Activated T-cell treated with anti-CD3 and anti-CD28 coated beads for 4 hours (primary cell): ENCODE data around the gene MAN2A2.
"Not testable (repeated sequence)": the region's sequence is repeated elsewhere in the genome, so short reads cannot be mapped to it uniquely, and the experiment has no call there.

Experiments used
- DNase-seq: peaks from one replicate; pipeline ENCODE4 v3.0.0-alpha.2; 2020

The MAN2A2 gene

DNA sequence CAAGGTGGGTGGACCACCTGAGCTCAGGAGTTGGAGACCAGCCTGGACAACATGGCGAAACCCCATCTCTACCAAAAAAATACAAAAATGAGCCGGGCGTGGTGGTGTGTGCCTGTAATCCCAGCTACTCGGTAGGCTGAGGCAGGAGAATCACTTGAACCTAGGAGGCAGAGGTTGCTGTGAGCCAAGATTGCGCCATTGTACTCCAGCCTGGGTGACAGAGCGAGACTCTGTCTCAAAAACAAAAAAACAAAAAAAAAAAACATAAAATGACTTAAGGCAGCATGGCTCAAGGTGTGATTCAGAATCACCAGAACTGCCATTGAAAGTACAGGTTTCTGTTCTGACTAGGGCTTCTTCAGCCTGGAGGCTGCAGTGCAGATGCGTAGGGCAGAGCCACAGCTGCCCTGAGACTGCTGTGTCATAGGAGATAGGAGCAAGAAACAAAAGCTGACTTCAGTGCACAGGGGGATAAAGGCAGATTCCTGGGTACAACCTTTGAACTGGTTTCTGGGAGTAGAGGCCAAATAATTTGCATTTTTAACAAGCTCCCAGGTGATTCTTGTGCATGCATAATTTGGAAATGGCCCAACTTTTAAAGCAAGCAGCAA is 19.7 kb downstream of the MAN2A2 start:
- DNase-seq: not testable (repeated sequence)

DNA sequence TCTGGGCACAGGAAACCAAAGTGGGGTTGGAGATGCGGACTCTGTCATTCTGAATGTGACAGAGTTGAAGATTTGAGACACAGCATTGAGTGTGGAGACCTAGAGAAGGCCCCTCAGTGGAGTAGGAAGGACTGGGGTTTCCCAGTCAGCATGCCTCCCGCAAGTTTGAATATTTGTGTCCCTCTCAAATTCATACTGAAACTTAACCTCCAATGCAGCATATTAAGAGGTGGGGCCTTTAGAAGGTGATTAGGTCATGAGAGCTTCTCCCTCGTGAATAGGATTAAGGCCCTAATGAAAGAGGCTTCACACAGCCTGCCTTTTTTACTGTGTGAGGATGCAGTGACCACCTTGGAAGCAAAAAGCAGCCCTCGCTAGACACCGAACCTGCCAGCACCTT is 21.3 kb downstream of the MAN2A2 start:
- DNase-seq: no peak

GRCh38 chr15:90926766-90927165 is 23.7 kb downstream of the MAN2A2 start:
- not testable (repeated sequence) for DNase-seq

- DNase-seq: not testable (repeated sequence)
Observed at GRCh38 chr15:90928106-90928505, 25.0 kb downstream of the MAN2A2 start.

GRCh38 chr15:90929246-90930019 is 26.3 kb downstream of the MAN2A2 start:
- DNase-seq: no peak

- DNase-seq: no peak
Observed at GRCh38 chr15:90930861-90931574, 27.9 kb downstream of the MAN2A2 start.

- DNase-seq: no peak
Observed at GRCh38 chr15:90931575-90931827, 28.4 kb downstream of the MAN2A2 start.

GRCh38 chr15:90931828-90932659 is 28.9 kb downstream of the MAN2A2 start, which contains the start of gene HDDC3:
TSS of gene HDDC3 (minus strand) at chr15:90932549. CDS start at chr15:90932540, 9 bp downstream.
- peak; percentile 89 for DNase-seq

GRCh38 chr15:90932660-90932991 is 29.5 kb downstream of the MAN2A2 start:
- DNase-seq: no peak

GRCh38 chr15:90933301-90933700 is 30.2 kb downstream of the MAN2A2 start:
- no peak for DNase-seq

DNA sequence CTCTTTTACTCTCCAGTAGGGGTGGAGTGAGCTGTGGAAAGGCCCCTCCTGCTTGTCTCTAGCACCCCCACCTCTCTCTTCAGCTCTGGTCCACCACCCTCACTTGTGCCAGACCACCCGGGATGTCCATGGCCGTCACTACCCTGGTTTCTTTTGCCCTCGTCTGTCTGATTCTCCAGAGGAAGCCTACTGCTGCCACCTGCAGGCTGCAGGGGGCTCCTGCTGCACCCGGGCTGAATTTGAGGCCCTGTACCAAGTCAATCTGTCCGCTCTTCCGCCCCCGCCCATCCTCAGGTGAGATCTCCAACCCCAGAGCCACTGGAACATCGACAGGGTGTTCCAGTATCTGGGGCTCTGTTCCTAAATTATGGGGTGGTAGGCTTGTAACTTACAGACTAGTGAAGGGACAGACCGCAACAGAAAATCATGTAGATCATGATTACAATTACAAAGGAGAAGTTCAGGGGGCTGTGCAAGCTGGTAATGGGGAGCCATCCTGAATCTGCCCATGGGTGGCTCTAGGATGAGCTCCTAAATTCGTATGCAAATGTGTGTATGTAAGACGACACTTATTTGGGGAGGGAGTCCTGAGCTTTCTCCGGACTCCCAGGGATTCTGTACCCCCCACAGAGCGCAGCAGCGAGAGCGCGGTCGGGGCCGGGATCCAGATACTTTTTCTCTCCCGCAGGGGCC is 31.3 kb downstream of the MAN2A2 start:
- peak; percentile 71 for DNase-seq

DNA sequence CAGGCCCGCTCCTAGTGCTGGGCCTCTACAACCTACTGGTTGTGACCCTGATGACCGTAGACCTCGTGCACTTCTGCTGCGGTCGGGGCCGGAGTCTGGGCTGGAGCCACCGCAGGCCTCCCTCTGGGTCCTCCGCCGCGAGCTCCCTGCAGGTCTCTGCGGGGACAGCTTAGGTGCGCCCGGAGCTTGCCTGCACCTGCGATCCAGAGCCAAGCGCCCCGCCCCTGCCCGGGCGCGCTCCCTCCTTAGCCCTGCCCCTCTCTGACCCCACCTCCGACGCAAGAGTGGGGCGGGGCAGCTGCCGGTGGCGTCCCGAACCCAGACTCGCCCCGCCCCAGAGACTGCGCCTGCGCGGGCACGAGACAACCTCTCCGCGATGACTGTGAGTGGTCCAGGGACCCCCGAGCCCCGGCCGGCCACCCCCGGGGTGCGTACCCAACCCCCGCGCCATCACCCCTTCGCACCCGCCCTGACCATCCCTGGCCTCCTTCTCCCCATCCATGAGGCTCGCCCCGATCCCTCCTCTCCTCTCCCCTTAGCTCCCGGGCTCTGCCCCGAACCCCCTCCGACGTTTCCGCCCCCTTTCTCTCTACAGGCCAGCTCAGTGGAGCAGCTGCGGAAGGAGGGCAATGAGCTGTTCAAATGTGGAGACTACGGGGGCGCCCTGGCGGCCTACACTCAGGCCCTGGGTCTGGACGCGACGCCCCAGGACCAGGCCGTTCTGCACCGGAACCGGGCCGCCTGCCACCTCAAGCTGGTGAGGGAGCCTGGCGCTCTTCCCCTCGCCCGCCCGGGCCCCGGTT is 32.0 kb downstream of the MAN2A2 start, which contains the start of gene UNC45A:
Gene UNC45A (plus strand): TSS at position 337 of the 803 bp plus-strand sequence. CDS start 40 bp downstream, at position 377.
- peak; percentile 95 for DNase-seq

DNA sequence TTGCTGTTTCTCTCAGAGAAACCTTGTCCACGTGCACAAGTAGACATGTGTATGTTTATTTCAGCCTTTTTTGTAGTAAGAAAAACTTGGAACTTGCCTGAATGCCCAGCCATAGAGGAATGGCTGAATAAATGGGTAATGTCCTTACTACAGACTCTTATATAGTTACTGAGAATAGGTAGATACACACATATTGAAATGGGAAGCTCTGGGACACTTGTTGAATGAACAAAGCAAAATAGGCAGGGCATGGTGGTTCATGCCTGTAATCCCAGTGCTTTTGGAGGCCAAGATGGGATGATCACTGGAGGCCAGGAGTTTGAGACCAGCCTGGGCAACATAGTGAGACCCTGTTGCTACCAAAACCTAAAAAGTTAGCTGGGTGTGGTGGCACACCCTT is 33.7 kb downstream of the MAN2A2 start:
- DNase-seq: no peak

DNA sequence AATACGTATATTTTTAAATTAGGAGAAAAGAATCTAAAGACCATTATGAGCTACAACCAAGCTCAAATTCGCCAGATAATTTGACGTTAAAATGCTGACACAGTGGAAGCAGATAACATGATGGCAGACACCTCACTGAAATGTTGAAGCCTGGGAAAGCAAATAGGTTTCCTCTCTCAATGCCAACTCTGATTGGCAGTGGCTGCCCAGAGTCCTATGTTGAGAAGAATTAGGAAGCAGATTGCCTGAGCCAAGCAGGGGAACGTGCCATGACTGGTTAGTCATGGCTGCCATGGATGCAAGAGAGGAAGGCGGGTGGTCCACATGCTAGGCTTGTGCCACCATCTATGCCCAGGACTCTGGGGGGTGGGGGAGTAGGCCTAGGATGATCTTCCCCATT is 35.2 kb downstream of the MAN2A2 start:
- DNase-seq: no peak

DNA sequence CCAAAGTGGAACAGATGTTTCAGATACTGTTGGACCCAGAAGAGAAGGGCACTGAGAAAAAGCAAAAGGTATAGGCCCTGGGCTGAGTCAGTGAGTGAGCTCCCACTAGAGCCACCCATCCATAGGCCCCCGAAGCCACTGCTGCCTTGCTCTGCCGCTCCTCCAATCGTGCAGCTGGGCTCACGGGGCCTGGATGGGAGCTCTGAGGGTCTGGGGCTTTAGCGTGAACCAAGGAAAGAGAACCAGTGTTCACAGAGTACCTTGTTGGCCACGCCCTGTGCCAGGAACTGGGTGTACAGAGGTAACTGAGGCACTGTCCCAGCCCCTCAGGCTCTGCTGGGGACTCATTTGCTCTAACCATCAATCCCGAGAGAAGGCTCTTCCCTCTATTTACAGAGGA is 36.7 kb downstream of the MAN2A2 start:
- no peak for DNase-seq

GRCh38 chr15:90941038-90941437 is 37.9 kb downstream of the MAN2A2 start:
- DNase-seq: no peak

DNA sequence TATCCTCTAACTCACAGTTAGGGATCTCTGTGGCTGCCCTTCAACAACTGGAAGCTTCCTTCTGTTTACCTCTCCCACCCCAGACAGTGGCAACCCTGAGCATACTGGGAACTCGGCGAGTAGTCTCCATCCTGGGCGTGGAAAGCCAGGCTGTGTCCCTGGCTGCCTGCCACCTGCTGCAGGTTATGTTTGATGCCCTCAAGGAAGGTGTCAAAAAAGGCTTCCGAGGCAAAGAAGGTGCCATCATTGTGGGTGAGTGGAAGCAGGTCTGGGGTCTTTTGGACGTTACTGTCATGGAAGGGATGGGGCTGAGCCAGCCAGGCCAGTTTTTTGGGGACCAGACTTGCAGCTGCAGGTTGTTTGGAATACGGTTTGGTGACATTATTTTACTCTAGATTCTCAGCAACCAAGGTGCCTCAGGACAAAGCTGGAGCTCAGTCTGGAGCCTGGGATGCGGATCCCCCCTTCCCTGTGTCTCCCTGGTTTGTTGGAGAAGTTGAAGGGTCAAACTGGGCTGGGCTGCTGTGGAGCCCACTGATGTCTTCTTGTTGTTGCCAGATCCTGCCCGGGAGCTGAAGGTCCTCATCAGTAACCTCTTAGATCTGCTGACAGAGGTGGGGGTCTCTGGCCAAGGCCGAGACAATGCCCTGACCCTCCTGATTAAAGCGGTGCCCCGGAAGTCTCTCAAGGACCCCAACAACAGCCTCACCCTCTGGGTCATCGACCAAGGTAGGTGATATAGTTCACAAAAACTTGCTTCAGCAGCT is 39.4 kb downstream of the MAN2A2 start:
- DNase-seq: no peak

DNA sequence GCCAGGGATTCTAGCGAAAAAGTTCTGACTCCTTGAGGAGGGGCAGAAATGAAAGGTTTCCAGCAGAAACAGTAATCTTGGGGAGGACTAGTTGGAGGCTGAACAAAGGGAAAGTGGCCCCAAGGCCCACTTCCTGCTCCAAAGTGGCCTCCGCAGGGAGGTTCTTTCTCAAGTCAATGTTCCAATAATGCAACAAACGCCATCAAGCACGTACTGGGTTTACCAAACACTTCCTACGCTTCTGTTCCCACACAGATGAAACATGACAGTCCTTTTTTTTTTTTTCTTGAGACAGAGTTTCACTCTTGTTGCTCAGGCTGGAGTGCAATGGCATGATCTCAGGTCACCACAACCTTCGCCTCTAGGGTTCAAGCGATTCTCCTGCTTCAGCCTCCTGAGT is 42.0 kb downstream of the MAN2A2 start:
- no peak for DNase-seq

GRCh38 chr15:90946538-90946937 is 43.4 kb downstream of the MAN2A2 start:
- DNase-seq: no peak

GRCh38 chr15:90946941-90947576 is 44.0 kb downstream of the MAN2A2 start:
- no peak for DNase-seq
